Measurements from ENCODE around the gene HEYL.

GRCh38 chr1:39575191-39576015, 64.0 kb downstream of the HEYL start:
- TF ChIP-seq ZNF274 (IDR thresholded peaks at IDR 0.05; ENCODE audit: low read depth, low read length) (no peak), SUZ12 (IDR thresholded peaks at IDR 0.05; ENCODE audit: extremely low read depth, insufficient read depth, insufficient read length) (no peak)
